GM18502 (cell line): ENCODE data around the gene LY9.

Experiments used
- ATAC-seq: cut with Tn5 transposase; IDR thresholded peaks from one replicate; pipeline ENCODE4 v1.9.1; 2021; ENCODE audit warnings: mild to moderate bottlenecking; ENCODE audit not compliant: unreplicated experiment, poor library complexity

The LY9 gene

GRCh38 chr1:160800142-160800541 lies 4.2 kb downstream of the LY9 start:
- ATAC-seq, result no peak

DNA sequence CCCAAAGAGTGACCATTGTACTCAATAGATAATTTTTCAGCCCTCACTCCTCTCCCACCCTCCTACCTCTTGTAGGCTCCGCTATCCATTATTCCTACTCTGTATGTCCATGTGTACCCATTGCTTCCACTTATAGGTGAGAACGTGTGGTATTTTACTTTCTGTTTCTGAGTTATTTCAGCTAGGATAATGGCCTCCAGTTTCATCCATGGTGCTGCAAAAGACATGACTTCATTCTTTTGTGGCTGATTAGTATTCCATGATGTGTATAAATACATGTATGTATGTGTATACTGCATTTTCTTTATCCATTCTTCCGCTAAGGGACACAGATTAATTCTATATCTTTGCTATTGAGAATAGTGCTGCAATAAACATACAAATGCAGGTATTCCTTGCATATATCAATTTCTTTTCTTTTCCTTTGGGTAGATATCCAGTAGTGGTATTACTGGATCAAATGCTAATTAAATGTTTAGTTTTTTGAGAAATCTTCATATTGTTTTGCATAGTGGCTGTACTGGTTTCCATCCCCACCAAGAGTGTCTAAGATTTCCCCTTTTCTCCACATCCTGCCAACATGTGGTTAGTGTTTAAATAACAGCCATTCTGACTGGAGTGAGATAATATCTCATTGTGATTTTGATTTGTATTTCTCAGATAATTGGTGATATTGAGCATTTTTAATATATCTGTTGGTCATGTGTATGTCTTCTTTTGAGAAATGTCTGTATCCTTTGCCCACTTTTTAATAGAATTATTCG lies 4.9 kb downstream of the LY9 start:
- no peak for ATAC-seq

GRCh38 chr1:160801836-160802580 lies 6.0 kb downstream of the LY9 start:
- no peak for ATAC-seq

GRCh38 chr1:160806109-160806665 lies 10.2 kb downstream of the LY9 start:
- no peak for ATAC-seq

GRCh38 chr1:160806784-160807183 lies 10.8 kb downstream of the LY9 start:
- ATAC-seq, result no peak

- ATAC-seq, result no peak
Observed at GRCh38 chr1:160807247-160807646, 11.3 kb downstream of the LY9 start.

DNA sequence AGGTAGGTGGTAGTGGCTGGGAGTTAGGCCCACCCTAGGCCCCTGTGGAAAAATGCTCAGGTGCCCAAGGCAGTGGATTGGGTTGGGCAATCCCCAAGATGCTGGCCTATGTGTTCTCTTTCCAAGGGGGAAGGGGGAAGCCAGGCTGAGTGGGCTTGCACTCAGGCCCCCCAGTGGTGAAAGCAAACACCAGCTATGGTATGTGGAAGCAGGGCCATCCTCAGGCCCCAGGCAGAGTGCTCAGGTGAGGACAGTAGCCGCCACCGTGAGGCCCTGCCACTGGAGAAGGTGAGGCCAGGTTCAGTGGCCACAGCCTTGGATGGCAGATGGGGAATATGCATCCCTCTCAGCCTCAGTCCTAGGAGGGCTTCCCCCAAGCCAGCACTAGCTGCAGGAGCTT lies 11.8 kb downstream of the LY9 start:
- no peak for ATAC-seq

DNA sequence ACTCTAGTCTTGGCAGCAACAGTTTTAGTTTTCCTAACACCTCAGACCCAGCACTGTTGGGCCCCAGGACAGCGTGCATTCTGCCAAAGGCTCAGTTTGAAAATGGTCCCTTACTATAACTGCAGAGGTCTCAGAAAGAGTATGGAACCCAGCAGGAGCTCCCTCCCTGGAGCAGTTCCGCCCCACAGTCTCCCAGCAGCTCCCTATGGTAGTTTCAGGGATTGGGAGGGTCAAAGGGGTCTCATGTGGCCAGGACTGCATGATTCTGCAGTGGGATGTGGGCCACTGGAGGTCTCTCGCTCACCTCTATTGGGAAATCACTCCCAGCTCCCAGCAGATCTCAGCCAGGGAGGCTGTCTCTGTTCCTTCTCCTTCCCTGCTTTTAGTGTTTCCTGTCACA lies 12.3 kb downstream of the LY9 start:
- no peak for ATAC-seq

GRCh38 chr1:160810486-160810885 lies 14.5 kb downstream of the LY9 start:
- no peak for ATAC-seq

DNA sequence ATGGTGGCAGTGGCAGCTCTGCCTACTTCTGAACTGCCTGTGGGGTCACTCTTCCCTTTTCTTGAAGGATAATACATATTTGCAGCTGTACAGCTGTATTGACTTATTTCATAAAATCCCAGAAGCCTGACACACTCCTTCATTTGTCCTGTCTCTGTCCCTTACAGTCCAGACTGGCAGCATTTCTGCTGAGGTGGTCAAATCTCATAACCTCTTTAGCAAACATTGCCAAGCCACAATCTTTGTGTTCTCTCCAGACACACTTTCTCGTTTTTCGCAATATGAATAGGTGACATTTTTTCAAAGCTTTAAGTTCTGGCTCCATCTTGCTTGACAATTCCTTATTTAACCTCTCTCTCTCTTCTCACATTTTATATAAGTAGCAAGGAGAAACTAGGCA lies 15.2 kb downstream of the LY9 start:
- no peak for ATAC-seq

GRCh38 chr1:160813215-160813614 lies 17.2 kb downstream of the LY9 start:
- ATAC-seq, result no peak

GRCh38 chr1:160814316-160814715 lies 18.3 kb downstream of the LY9 start:
- ATAC-seq, result no peak

GRCh38 chr1:160814856-160815255 lies 18.9 kb downstream of the LY9 start:
- no peak for ATAC-seq

DNA sequence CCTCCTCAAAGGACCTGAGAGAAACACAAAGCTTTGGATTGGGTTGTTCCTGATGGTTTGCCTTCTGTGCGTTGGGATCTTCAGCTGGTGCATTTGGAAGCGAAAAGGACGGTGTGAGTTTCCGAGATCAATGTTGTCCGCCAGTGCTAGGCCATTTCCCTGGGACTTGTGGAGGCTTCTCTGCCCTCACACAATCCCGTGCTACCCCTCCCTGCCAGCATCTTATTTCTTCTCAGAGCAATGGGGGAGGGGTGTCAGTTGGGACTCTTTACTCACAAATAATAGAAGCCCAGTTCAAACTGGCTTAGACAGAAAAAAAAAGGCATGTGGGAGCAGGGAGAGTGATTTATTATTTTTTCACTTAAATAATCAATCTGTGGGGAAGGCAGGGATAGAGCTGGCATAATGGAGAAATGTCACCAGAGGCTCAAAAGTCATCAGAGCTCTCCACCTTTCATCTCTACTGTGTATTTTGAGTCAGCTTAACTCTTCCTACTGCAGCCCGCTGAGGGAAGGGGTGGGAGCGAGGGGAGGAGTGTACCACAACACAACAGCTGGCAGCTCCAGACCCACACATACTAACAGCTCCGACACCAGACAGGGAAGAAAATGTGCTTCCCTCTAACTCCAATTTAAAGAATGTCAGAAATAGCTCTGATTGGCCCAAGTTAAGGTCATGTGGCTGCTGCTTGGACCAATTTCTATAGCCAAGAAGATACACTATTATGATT lies 22.4 kb downstream of the LY9 start:
- no peak for ATAC-seq

DNA sequence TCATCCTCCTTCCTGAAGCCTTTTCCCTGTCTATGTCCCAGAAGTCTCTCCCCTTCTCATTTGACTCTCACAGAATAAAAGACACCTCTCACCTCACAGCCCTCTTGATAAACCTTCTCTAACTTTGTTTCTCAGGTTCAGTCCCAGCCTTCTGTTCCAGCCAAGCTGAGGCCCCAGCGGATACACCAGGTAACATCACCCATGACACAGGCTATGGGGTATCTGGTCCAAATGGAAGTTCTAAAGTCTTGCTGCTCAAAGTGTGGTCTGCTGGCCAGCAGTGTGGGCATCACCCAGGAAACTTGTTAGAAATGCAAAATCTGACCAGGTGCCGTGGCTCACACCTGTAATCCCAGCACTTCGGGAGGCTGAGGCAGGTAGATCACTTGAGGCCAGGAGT lies 23.2 kb downstream of the LY9 start:
- no peak for ATAC-seq

DNA sequence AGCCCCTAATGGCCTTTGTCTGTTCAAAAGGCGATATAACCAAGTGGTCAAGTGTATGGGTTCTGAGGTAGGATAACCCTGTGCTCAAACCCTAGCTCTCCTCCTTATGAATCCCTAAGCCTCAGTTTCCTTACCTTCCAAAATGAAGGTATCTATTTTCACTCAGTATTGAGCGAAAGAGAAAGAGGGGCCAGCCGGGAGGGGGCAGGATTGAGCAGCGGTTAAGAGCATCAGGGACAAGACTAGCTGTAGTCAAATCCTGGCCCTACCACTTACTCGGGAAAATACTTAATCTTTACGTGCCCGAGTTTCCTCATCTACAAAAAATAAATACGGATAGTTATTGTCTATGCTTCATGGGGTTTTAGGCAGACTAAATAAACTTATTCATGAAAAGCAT lies 25.7 kb downstream of the LY9 start:
- no peak for ATAC-seq

GRCh38 chr1:160823296-160823695 lies 27.3 kb downstream of the LY9 start:
- no peak for ATAC-seq

DNA sequence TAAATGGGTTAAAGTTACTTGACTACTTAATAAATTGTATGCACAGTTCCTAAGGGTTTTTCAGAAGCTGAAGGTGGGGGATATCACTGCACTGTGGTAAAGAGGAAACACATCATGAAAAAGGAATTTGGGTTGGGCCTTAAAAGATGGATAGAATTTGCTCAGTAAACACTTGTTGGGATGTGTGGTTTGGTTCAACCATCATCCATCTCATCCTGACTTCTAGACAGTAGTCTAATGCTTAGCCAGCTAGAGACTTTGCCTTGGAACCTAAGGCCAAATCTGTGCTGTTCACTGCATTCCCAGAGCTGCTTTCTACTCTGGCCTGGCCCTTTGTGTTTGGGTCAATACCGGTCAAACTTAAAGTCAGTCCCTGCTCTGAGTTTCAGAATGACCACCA lies 30.6 kb downstream of the LY9 start:
- no peak for ATAC-seq

GRCh38 chr1:160827418-160827817 lies 31.4 kb downstream of the LY9 start:
- no peak for ATAC-seq

DNA sequence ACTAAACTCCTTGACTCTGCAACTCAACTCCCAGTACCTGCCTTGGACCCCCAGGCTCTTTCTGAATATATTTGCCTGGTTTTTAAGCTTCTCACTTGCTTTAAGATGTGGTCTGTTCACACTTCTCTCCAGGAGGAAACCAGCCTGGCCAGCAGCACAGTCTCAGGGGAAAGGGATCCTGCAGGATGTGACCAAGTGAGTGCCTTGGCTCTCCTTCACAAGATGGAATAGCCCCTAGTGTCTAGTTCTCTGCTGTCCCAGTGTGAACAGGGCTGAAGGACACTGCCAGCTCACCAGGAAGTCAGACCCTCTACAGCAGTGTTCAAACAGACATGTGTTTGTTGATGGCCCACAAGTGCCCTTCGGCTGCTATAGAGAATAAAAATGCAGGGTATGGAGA lies 33.8 kb downstream of the LY9 start:
- no peak for ATAC-seq
